Fibroblast of skin of left biceps (primary cell): Measurements from ENCODE around the gene LACC1.

Source experiments
- DNase-seq, 2 experiments: peaks; one replicate each; pipeline ENCODE4 v3.0.0-alpha.2; 2013; ENCODE audit warnings: low read depth in 2 of 2

Gene LACC1

GRCh38 chr13:43942286-43942685, 62.6 kb downstream of the LACC1 start:
- DNase-seq = no peak
